IMR-90 (cell line): ENCODE data around the gene RNF166. TPM values are rescaled to one million over a fixed set of nuclear protein-coding genes. Genes with fewer than 3 reads are reported as not detected.
A peak's percentile ranks its signal among the peaks of the same experiment; 100 is the strongest.

Experiments used
- ATAC-seq: fragments of 200-7000 bp; cut with Tn5 transposase; 2 replicates; pipeline ENCODE4 v1.9.1; 2020; ENCODE audit warnings: low read depth, mild to moderate bottlenecking, moderate library complexity
- BruUV-seq: library from RNA; stranded (reverse); fragments of 400-500 nt; replicated peaks from 2 replicates; lab custom pipeline; 2021; lab: Mats Ljungman, UMichigan
- CTCF ChIA-PET: fragments of 300-600 bp; formaldehyde crosslinking; extraction: SDS; loops from one replicate; lab custom pipeline; 2021; ENCODE audit warnings: antibody characterized with exemption; lab: Yijun Ruan, JAX
- POLR2A ChIA-PET: fragments of 300-600 bp; sonication (Branson Sonifier 250); formaldehyde crosslinking; loops from one replicate; lab custom pipeline; 2022; ENCODE audit warnings: antibody characterized with exemption; ENCODE audit not compliant: unreplicated experiment; lab: Charles Lee
- DNase-seq: peaks from one replicate; pipeline ENCODE4 v3.0.0; 2013
- H2AFZ ChIP-seq: replicated peaks from 2 replicates; pipeline ENCODE3; 2013; ENCODE audit warnings: low read length, mild to moderate bottlenecking; ENCODE audit not compliant: poor library complexity
- H2AK5ac ChIP-seq: 2 replicates; pipeline ENCODE4 v1.6.1; 2013; ENCODE audit warnings: low read depth, low read length, inconsistent platforms
- H2AK9ac ChIP-seq: replicated peaks from 2 replicates; pipeline ENCODE3; 2013; ENCODE audit warnings: mild to moderate bottlenecking, low read depth, low read length, moderate library complexity; ENCODE audit not compliant: poor library complexity
- H2BK120ac ChIP-seq: 2 replicates; pipeline ENCODE4 v1.6.1; 2013; ENCODE audit warnings: low read depth, low read length, inconsistent platforms
- H2BK15ac ChIP-seq: 3 replicates; pipeline ENCODE4 v1.6.1; 2013; ENCODE audit warnings: low read depth, low read length, inconsistent platforms
- H2BK20ac ChIP-seq: 2 replicates; pipeline ENCODE4 v1.6.1; 2013; ENCODE audit warnings: low read depth, mild to moderate bottlenecking, inconsistent platforms, low read length, moderate library complexity
- H2BK5ac ChIP-seq: 2 replicates; pipeline ENCODE4 v1.6.1; 2013; ENCODE audit warnings: mild to moderate bottlenecking, low read depth, low read length, inconsistent platforms; ENCODE audit not compliant: poor library complexity, severe bottlenecking
- H3K14ac ChIP-seq: replicated peaks from 2 replicates; pipeline ENCODE4 v1.6.1; 2013; ENCODE audit warnings: low read depth, low read length, inconsistent platforms
- H3K18ac ChIP-seq: 2 replicates; pipeline ENCODE4 v1.6.1; 2013; ENCODE audit warnings: low read depth, low read length, control low read depth
- H3K23ac ChIP-seq: 2 replicates; pipeline ENCODE4 v1.6.1; 2013; ENCODE audit warnings: low read depth, low read length, inconsistent platforms
- H3K27ac ChIP-seq: 2 replicates; pipeline ENCODE4 v1.5.1; 2013; ENCODE audit warnings: mild to moderate bottlenecking, control low read depth, low read length; ENCODE audit not compliant: insufficient read depth
- H3K27me3 ChIP-seq: 2 replicates; pipeline ENCODE4 v1.6.1; 2013; ENCODE audit warnings: low read length; ENCODE audit not compliant: control insufficient read depth, insufficient read depth
- H3K36me3 ChIP-seq: 2 replicates; pipeline ENCODE4 v1.6.1; 2013; ENCODE audit warnings: low read length, mixed read lengths; ENCODE audit not compliant: control insufficient read depth, insufficient read depth
- H3K4ac ChIP-seq: 2 replicates; pipeline ENCODE4 v1.6.1; 2013; ENCODE audit warnings: low read depth, low read length, inconsistent platforms
- H3K4me1 ChIP-seq: 2 replicates; pipeline ENCODE4 v1.6.1; 2013; ENCODE audit warnings: low read length, mixed read lengths; ENCODE audit not compliant: control insufficient read depth, insufficient read depth
- H3K4me2 ChIP-seq: 2 replicates; pipeline ENCODE4 v1.6.1; 2013; ENCODE audit warnings: low read depth, mild to moderate bottlenecking, control low read depth, low read length, moderate library complexity
- H3K4me3 ChIP-seq: 2 replicates; pipeline ENCODE4 v1.5.1; 2013; ENCODE audit warnings: low read depth, mild to moderate bottlenecking, control low read depth, low read length, moderate library complexity; ENCODE audit not compliant: insufficient read depth
- H3K56ac ChIP-seq: 2 replicates; pipeline ENCODE4 v1.6.1; 2013; ENCODE audit warnings: low read length, inconsistent platforms; ENCODE audit not compliant: insufficient read depth; ENCODE audit errors: extremely low read depth
- H3K79me1 ChIP-seq, 2 experiments: 2 replicates each; pipeline ENCODE4 v1.6.1; 2013; ENCODE audit warnings: low read length in 2 of 2, inconsistent platforms in 1 of 2, low read depth in 1 of 2
- H3K9ac ChIP-seq: 2 replicates; pipeline ENCODE4 v1.6.1; 2013; ENCODE audit warnings: low read depth, low read length, control low read depth
- H3K9me1 ChIP-seq: 2 replicates; pipeline ENCODE4 v1.6.1; 2013; ENCODE audit warnings: low read length, inconsistent platforms; ENCODE audit not compliant: insufficient read depth
- H3K9me3 ChIP-seq: 2 replicates; pipeline ENCODE4 v1.6.1; 2013; ENCODE audit warnings: low read length; ENCODE audit not compliant: control insufficient read depth, insufficient read depth
- H4K20me1 ChIP-seq: 2 replicates; pipeline ENCODE4 v1.6.1; 2013; ENCODE audit warnings: low read length, inconsistent platforms; ENCODE audit not compliant: insufficient read depth
- H4K5ac ChIP-seq: 2 replicates; pipeline ENCODE4 v1.6.1; 2013; ENCODE audit warnings: mild to moderate bottlenecking, low read depth, low read length, control low read depth
- H4K8ac ChIP-seq, 2 experiments: 2 replicates each; pipeline ENCODE4 v1.6.1; 2013; ENCODE audit warnings: low read depth in 2 of 2, low read length in 2 of 2, control low read depth in 1 of 2, inconsistent platforms in 1 of 2
- H4K91ac ChIP-seq: 2 replicates; pipeline ENCODE4 v1.6.1; 2013; ENCODE audit warnings: low read depth, low read length, inconsistent platforms; ENCODE audit not compliant: insufficient read depth
- BHLHE40 ChIP-seq: fragments of 150-350 bp; IDR thresholded peaks from 2 replicates; pipeline ENCODE4 v1.6.1; 2016; ENCODE audit warnings: mild to moderate bottlenecking, low read depth, low read length
- CEBPB ChIP-seq: IDR thresholded peaks from 2 replicates; pipeline ENCODE4 v1.6.1; 2012; ENCODE audit warnings: low read depth, low read length, improper control_type of control experiment
- CHD1 ChIP-seq: IDR thresholded peaks from 2 replicates; pipeline ENCODE4 v1.6.1; 2012; ENCODE audit warnings: low read depth, low read length, improper control_type of control experiment
- MAFK ChIP-seq: IDR thresholded peaks from 2 replicates; pipeline ENCODE4 v1.6.1; 2012; ENCODE audit warnings: low read depth, low read length, improper control_type of control experiment
- MAZ ChIP-seq: IDR thresholded peaks from 2 replicates; pipeline ENCODE4 v1.6.1; 2012; ENCODE audit warnings: low read depth, mild to moderate bottlenecking, low read length, improper control_type of control experiment, moderate library complexity, borderline replicate concordance
- MXI1 ChIP-seq: IDR thresholded peaks from 2 replicates; pipeline ENCODE4 v1.6.1; 2012; ENCODE audit warnings: low read depth, mild to moderate bottlenecking, low read length, moderate library complexity, borderline replicate concordance
- NFE2L2 ChIP-seq: fragments of 150-350 bp; IDR thresholded peaks from 2 replicates; pipeline ENCODE4 v1.6.1; 2016; ENCODE audit warnings: low read depth, mild to moderate bottlenecking, low read length
- POLR2A ChIP-seq: IDR thresholded peaks from 2 replicates; pipeline ENCODE4 v1.6.1; 2012; ENCODE audit warnings: mild to moderate bottlenecking, low read depth, low read length
- RAD21 ChIP-seq: IDR thresholded peaks from 2 replicates; pipeline ENCODE4 v1.6.1; 2012; ENCODE audit warnings: low read length, improper control_type of control experiment
- RCOR1 ChIP-seq: IDR thresholded peaks from 2 replicates; pipeline ENCODE4 v1.6.1; 2012; ENCODE audit warnings: mild to moderate bottlenecking, low read length, improper control_type of control experiment; ENCODE audit not compliant: insufficient replicate concordance
- RFX5 ChIP-seq: IDR thresholded peaks from 2 replicates; pipeline ENCODE4 v1.8.0; 2012; ENCODE audit warnings: low read depth, mild to moderate bottlenecking, low read length, moderate library complexity
- SMC3 ChIP-seq: fragments of 150-350 bp; IDR thresholded peaks from 2 replicates; pipeline ENCODE4 v1.6.1; 2016; ENCODE audit warnings: low read depth, mild to moderate bottlenecking, antibody characterized with exemption, low read length, moderate library complexity
- WGBS, 2 experiments: methylation state at CpG; one replicate each; pipeline versions ENCODE4 v1.1.5 to v1.1.7; 2013; ENCODE audit warnings: missing lambda C conversion rate in 2 of 2; ENCODE audit not compliant: insufficient read length in 1 of 2; ENCODE audit errors: extremely low coverage in 2 of 2; 5-methylcytosine and 5-hydroxymethylcytosine counted together
- dilution Hi-C: fragments of 300-500 bp; cut with HindIII; formaldehyde crosslinking; loops from one replicate; pipeline ENCODE4 v1.14.3; 2018; ENCODE audit warnings: low sequenced_read_pairs; ENCODE audit not compliant: unreplicated experiment
- in situ Hi-C: fragments of 300-500 bp; cut with MboI; formaldehyde crosslinking; loops from 3 replicates; pipeline ENCODE4 v1.14.3; 2019; ENCODE audit warnings: low sequenced_read_pairs, inconsistent platforms, mixed read lengths
- intact Hi-C: fragments of 100-400 bp; cut with micrococcal nuclease; formaldehyde crosslinking; loops from 2 replicates; pipeline ENCODE4 v1.10.0; 2022
- polyA plus RNA-seq, 3 experiments: library from polyadenylated mRNA; depleted of rRNA; stranded (reverse); fragments of >200 nt; gene quantifications; 2 replicates each; pipeline ENCODE4 v1.2.3, GENCODE V29; 2012; ENCODE audit warnings: low replicate concordance in 1 of 3
- total RNA-seq: library from RNA; depleted of rRNA; stranded (reverse); fragments of >200 nt; gene quantifications from 2 replicates; pipeline ENCODE4 v1.2.3, GENCODE V29; 2012
- TF ChIP-seq, protein P1 (sequence below): conservative IDR thresholded peaks from 2 replicates; pipeline ENCODE4 v1.5.1; 2012; ENCODE audit warnings: mild to moderate bottlenecking, low read depth, low read length, improper control_type of control experiment
- TF ChIP-seq, protein P2 (sequence below): fragments of 150-350 bp; IDR thresholded peaks from 2 replicates; pipeline ENCODE4 v1.6.1; 2017; ENCODE audit warnings: mild to moderate bottlenecking, antibody characterized with exemption, low read length, low read depth

Gene RNF166
- total and polyA plus RNA-seq, 2 of the 4 experiments (the other 2 are of a cell fraction) = 8.1 to 17.4 TPM

DNA sequence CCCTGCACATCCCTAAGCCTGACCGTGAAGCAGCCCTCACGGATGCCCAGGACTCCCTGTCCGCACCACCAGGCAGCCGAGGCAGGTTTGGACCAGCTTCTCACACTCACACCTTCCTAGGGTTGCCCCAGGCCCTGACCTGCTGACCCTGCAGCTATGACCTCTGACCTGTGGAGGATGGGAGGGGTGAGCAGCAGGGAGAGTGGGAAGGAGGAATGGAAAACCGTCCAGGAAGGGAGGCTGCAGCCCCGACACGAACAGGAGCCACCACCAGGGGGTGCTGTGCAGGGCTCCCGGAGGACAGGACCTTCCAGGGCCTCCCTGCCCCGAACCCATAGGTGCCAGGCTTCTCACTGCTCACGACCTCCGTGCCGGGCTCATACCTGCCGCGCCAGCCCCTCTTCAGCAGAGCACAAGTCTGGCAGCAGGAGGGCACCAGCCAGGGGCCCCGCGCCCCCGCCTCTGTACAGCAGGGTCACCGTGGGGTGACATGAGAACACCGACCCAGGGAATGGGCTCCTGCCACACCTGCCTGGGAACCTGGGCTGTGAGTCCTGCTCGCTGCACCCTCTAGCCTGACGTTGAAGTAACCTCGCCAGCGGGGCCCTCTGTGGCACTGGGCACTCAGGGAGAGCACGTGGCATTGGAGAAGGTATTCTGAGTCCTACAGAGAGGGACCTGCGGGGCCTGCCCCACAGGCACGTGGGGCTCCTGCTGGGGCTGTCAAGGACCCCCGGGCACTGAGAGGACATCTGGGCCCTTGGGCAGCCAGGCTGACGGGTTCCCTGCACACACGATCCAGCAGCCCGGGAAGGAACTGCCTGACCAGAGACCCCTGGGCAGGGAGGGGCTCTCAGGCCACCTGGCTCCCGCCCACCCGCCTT is 37.7 kb upstream of the RNF166 start:
- dilution Hi-C loops = no loop called here
- Histone ChIP-seq H2AK9ac (peak overlapping the region; percentile 94), H3K4me3 (no peak overlapping the region), H3K9me3 (no peaks in the 10 kb centered on the region), H3K14ac (no peak overlapping the region), H2AFZ (peak overlapping the region; percentile 68), H3K36me3 (peaks cover 28% of the 10 kb centered on the region), H3K23ac (no peak overlapping the region), H4K91ac (no peak overlapping the region), H3K4ac (0 out of 2 replicates have a peak overlapping the region, but pooled peaks have one; percentile 69), H3K9me1 (no peaks in the 10 kb centered on the region), H3K56ac (no peak overlapping the region), H3K4me1 (no peaks in the 10 kb centered on the region), H4K20me1 (peaks cover 55% of the 10 kb centered on the region), H3K27me3 (no peaks in the 10 kb centered on the region), H3K9ac (no peak overlapping the region), H4K5ac (no peak overlapping the region), H2BK5ac (no peak overlapping the region), H2BK20ac (no peak overlapping the region), H3K27ac (no peak overlapping the region), H2BK15ac (no peak overlapping the region), H3K18ac (no peak overlapping the region), H2AK5ac (0 out of 2 replicates have a peak overlapping the region, but pooled peaks have one; percentile 30), H2BK120ac (no peak overlapping the region), H4K8ac (no peak overlapping the region; a peak in 1 of 4 replicates), H3K79me1 (peaks cover 12 to 59% of the 10 kb centered on the region in 2 experiments), H3K4me2 (no peak overlapping the region)
- CTCF ChIA-PET = interaction anchor here (0.6 to 1.2 kb wide), 2 partner anchors 12 to 153 kb away, joined by 4 read pairs; no protein-coding TSS in a partner anchor
- ATAC-seq (peak; percentile 90), DNase-seq (peak; percentile 55)
- 71% methylated on average over 16 of the region's 32 CpGs; no CpG with 5 or more reads in 1 of the 2 experiments for WGBS, 2 experiments
- intact Hi-C loops = loop anchor here (1.0 kb wide), 1 partner anchor 41 kb away; the partner anchor contains the start of gene PIEZO1
- no TSS peak for BruUV-seq
- POLR2A ChIA-PET = no interaction called here
- in situ Hi-C loops = loop anchor here (10.0 kb wide), 1 partner anchor 421 kb away; no protein-coding TSS in a partner anchor
- TF ChIP-seq CEBPB (no peak), NFE2L2 (no peak), BHLHE40 (no peak), MAFK (no peak), RAD21 (peak; percentile 70), POLR2A (no peak), RCOR1 (no peak), SMC3 (peak; percentile 88), CHD1 (no peak), MXI1 (no peak), MAZ (peak; percentile 50; the same call in 1 of the 2 replicates), RFX5 (no peak)
- TF ChIP-seq, protein P1, sequence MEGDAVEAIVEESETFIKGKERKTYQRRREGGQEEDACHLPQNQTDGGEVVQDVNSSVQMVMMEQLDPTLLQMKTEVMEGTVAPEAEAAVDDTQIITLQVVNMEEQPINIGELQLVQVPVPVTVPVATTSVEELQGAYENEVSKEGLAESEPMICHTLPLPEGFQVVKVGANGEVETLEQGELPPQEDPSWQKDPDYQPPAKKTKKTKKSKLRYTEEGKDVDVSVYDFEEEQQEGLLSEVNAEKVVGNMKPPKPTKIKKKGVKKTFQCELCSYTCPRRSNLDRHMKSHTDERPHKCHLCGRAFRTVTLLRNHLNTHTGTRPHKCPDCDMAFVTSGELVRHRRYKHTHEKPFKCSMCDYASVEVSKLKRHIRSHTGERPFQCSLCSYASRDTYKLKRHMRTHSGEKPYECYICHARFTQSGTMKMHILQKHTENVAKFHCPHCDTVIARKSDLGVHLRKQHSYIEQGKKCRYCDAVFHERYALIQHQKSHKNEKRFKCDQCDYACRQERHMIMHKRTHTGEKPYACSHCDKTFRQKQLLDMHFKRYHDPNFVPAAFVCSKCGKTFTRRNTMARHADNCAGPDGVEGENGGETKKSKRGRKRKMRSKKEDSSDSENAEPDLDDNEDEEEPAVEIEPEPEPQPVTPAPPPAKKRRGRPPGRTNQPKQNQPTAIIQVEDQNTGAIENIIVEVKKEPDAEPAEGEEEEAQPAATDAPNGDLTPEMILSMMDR = peak; percentile 82
- TF ChIP-seq, protein P2, sequence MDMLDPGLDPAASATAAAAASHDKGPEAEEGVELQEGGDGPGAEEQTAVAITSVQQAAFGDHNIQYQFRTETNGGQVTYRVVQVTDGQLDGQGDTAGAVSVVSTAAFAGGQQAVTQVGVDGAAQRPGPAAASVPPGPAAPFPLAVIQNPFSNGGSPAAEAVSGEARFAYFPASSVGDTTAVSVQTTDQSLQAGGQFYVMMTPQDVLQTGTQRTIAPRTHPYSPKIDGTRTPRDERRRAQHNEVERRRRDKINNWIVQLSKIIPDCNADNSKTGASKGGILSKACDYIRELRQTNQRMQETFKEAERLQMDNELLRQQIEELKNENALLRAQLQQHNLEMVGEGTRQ = no peak
